T-helper 2 cell treated with Interferon-gamma antibody and Interleukin-4, amounts not matched to agents 5 μg/mL and 100 μg/mL, for 36 hours (primary cell): ENCODE results near the gene KRTAP1-5.
"Not testable (repeated sequence)": the region's sequence is repeated elsewhere in the genome, so short reads cannot be mapped to it uniquely, and the experiment has no call there.

Experiments used
- DNase-seq: peaks from one replicate; pipeline ENCODE4 v3.0.0; 2021; ENCODE audit warnings: low spot score
- H3K27ac Mint-ChIP-seq: one replicate; pipeline ENCODE4 v1.8.0; 2021; ENCODE audit warnings: mild to moderate bottlenecking, mixed read lengths
- H3K27me3 Mint-ChIP-seq: one replicate; pipeline ENCODE4 v1.8.0; 2021; ENCODE audit warnings: low read depth, mixed read lengths
- H3K36me3 Mint-ChIP-seq: one replicate; pipeline ENCODE4 v1.8.0; 2021; ENCODE audit warnings: low read depth, mixed read lengths
- H3K4me1 Mint-ChIP-seq: one replicate; pipeline ENCODE4 v1.8.0; 2021; ENCODE audit warnings: low read depth, mixed read lengths
- H3K4me3 Mint-ChIP-seq: one replicate; pipeline ENCODE4 v1.8.0; 2022; ENCODE audit warnings: mild to moderate bottlenecking, moderate library complexity, mixed read lengths
- H3K9me3 Mint-ChIP-seq: one replicate; pipeline ENCODE4 v1.8.0; 2021; ENCODE audit warnings: mixed read lengths

The KRTAP1-5 gene, protein sequence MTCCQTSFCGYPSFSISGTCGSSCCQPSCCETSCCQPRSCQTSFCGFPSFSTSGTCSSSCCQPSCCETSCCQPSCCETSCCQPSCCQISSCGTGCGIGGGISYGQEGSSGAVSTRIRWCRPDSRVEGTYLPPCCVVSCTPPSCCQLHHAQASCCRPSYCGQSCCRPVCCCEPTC

DNA sequence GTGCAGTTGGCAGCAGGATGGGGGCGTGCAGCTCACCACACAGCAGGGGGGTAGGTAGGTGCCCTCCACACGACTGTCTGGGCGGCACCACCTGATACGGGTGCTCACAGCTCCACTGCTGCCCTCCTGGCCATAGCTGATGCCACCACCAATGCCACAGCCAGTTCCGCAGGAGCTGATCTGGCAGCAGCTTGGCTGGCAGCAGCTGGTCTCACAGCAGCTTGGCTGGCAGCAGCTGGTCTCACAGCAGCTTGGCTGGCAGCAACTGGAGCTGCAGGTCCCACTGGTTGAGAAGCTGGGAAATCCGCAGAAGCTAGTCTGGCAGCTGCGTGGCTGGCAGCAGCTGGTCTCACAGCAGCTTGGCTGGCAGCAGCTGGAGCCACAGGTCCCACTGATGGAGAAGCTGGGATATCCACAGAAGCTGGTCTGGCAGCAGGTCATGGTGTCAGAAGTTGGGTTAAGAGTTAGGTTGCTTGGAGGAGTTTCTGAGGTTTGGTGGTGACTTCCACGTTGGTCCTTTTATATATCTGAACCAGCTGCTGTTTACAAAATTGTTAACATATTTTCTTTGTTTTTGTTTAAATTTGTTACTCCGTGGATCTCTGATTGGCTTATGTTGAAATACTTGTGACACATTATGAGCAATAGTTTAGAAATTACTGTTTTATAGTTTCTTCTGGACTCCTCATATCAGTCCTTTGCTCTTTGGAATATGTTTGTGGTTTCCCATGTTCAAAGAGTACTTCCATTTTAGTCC lies at the start of gene KRTAP1-5:
KRTAP1-5 (minus strand) TSS at position 494 of the 757 bp plus-strand sequence; CDS start at position 441, 53 bp downstream.
- Mint-ChIP-seq H3K4me1 (no peaks in the 10 kb centered on the region), H3K9me3 (no peaks in the 10 kb centered on the region), H3K36me3 (no peaks in the 10 kb centered on the region), H3K27me3 (peaks cover 23% of the 10 kb centered on the region), H3K4me3 (no peak within 1 kb of the TSS), H3K27ac (no peak within 1 kb of the TSS)
- no peak for DNase-seq

DNA sequence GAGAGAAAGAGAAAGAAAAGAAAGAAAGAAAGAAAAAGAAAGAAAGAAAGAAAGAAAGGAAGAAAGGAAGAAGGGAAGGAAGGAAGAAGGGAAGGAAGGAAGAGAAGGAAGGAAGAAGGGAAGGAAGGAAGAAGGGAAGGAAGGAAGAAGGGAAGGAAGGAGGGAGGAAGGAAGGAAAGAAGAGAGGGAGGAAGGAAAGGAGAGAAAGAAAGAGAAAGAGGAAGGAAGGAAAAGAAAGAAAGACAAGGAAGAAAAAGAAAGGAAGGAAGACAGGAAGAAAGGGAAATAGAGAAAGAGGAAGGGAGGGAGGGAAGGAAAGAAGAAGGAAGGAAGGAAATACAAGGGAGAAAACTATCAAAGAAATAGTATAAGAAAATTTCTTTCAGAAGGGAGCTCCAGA lies 49.8 kb upstream of the KRTAP1-5 start:
- Mint-ChIP-seq H3K4me1 (no peaks in the 10 kb centered on the region), H3K36me3 (no peaks in the 10 kb centered on the region), H3K27me3 (peaks cover 11% of the 10 kb centered on the region), H3K9me3 (no peaks in the 10 kb centered on the region), H3K4me3 (no peak overlapping the region), H3K27ac (no peak overlapping the region)
- no peak for DNase-seq

DNA sequence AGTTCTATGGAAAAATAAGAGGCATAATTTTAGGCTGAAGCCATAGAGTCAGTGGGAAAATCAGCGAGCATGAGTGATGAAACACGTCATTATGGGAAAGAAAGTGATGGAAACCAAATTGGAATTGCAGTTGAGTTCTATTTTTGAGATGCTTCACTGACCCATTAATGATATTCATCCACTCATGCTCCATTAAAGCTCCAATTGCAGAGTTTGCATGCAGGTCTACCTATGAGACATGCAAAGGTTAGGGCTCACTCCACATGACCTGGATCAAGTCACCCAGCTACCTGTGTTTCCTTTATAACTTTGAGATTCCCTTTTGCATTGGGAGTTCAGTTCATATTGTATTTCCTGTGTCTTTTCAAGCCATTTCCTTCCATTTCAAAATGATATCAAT lies 46.7 kb upstream of the KRTAP1-5 start:
- no peaks in the 10 kb centered on the region for H3K4me1 Mint-ChIP-seq
- no peak overlapping the region for H3K4me3 Mint-ChIP-seq
- no peak overlapping the region for H3K27ac Mint-ChIP-seq
- H3K9me3 Mint-ChIP-seq = no peaks in the 10 kb centered on the region
- H3K27me3 Mint-ChIP-seq = peaks cover 11% of the 10 kb centered on the region
- H3K36me3 Mint-ChIP-seq = no peaks in the 10 kb centered on the region
- no peak for DNase-seq

DNA sequence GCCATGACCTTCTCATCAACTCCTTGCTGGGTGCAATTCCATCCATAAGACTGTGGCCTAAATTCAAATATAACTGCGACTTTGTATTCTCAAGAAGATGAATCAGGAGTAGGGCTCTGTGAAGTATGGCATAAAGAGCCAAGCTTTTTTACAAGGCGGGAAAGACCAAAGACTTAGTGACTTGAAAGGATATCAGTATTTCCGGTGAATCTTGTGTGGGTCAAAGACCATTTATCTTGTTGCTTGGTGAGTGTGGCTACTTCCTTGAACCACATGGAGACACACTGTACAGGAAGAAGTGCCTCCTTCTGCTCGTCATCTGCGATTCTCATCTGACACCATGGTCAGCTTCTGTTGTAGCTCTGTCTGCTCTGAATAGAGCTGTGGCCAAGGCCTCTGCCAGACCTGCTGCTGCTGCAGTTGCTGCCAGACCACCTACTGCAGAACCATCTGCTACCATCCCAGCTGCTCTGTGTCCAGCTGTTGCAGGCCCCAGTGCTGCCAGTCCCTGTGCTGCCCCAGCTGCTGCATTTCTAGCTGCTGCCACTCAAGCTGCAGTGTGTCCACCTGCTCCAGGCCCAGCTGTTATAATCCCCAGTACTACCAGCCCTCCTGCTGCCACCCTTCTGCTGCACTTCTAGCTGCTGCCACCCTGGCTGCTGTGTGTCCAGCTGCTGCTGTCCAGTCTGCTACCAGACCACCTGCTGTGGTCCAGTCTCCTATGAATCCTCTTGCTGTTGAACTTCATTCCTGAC lies 44.8 kb upstream of the KRTAP1-5 start:
- no peaks in the 10 kb centered on the region for H3K36me3 Mint-ChIP-seq
- H3K4me1 Mint-ChIP-seq = no peaks in the 10 kb centered on the region
- H3K27ac Mint-ChIP-seq = no peak overlapping the region
- H3K27me3 Mint-ChIP-seq = peaks cover 9% of the 10 kb centered on the region
- no peak overlapping the region for H3K4me3 Mint-ChIP-seq
- H3K9me3 Mint-ChIP-seq = no peaks in the 10 kb centered on the region
- DNase-seq = no peak

DNA sequence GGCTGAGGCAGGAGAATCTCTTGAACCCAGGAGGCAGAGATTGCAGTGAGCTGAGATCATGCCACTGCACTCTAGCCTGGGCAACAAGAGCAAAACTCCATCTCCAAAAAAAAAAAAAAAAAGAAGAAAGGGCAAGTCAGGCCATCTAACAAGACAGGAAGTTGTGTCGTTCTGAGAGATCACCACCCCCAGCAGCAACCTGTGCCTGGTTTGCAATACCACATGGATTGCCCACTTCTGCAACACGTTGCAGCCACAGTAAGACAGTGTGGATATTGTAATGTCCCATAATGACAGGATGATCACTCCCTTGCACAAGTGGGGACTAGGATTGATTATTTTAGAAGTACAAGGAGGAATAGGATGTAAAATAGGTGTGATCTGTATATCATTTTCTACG lies 42.0 kb upstream of the KRTAP1-5 start:
- no peak for DNase-seq
- no peak overlapping the region for H3K27ac Mint-ChIP-seq
- H3K36me3 Mint-ChIP-seq = no peaks in the 10 kb centered on the region
- H3K4me3 Mint-ChIP-seq = no peak overlapping the region
- H3K27me3 Mint-ChIP-seq = peaks cover 2% of the 10 kb centered on the region
- no peaks in the 10 kb centered on the region for H3K9me3 Mint-ChIP-seq
- no peaks in the 10 kb centered on the region for H3K4me1 Mint-ChIP-seq

DNA sequence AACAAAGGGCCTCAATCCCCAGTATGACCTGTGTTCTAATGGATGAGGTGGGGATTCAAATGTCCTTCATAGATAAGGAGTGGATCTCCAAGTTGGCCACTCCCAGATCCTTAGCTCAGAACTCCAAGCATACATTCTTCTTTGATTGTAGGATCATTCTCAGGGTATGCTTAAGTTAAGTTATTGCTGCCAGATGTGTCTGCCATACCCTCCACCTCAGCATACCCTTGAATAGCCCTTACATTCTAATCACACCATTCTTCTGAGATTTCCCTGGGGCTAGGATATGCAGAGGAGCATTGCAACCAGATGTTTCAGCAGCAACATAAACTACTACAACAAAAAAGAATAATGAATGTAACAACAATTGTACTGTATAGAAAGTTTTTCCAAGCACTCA lies 40.3 kb upstream of the KRTAP1-5 start:
- Mint-ChIP-seq H3K36me3 (no peaks in the 10 kb centered on the region), H3K4me3 (no peak overlapping the region), H3K4me1 (no peaks in the 10 kb centered on the region), H3K9me3 (no peaks in the 10 kb centered on the region), H3K27me3 (peaks cover 2% of the 10 kb centered on the region), H3K27ac (no peak overlapping the region)
- no peak for DNase-seq

DNA sequence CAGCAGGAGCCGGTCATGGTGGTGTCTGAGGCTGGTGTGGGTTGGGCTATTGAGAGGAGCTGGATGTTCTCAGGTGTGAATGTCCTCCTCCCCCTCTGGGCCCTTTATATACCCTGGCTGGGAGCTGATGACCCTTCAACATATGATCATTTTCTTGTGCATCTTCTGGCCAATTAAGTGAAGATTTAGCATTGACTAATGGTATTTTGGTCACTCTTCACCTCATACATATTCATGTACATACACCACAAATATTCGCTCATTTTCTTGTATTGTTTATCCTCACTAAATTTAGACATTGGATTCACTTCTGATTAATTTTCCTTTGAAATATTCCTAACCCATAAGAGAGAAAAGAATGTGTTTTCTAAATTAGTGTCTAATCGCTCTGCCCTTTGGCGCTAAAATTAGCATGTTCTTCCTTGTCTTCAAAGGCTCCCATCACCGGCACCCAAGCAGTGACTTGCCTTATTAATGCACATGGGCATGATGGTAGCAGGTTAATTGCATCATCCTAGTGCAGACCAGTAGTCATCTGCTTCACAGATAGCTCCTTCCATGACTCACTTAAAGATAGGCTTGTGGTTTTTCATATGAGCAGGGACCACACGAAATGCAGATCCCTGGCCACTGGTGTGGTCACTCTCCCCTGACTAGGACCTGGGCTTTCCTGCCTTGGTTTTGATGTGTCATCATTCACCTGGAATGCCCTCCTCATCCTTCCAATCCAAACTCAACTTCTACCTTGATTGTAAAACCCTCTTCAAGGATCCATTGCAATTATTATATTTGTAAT lies 39.0 kb upstream of the KRTAP1-5 start, which contains the start of gene KRTAP2-4:
KRTAP2-4 (minus strand) TSS at position 51 of the 796 bp plus-strand sequence; CDS start at position 17, 34 bp downstream.
- Mint-ChIP-seq H3K4me1 (no peaks in the 10 kb centered on the region), H3K36me3 (no peaks in the 10 kb centered on the region), H3K4me3 (no peak within 1 kb of the TSS), H3K27me3 (peaks cover 8% of the 10 kb centered on the region), H3K9me3 (no peaks in the 10 kb centered on the region), H3K27ac (no peak within 1 kb of the TSS)
- no peak for DNase-seq

DNA sequence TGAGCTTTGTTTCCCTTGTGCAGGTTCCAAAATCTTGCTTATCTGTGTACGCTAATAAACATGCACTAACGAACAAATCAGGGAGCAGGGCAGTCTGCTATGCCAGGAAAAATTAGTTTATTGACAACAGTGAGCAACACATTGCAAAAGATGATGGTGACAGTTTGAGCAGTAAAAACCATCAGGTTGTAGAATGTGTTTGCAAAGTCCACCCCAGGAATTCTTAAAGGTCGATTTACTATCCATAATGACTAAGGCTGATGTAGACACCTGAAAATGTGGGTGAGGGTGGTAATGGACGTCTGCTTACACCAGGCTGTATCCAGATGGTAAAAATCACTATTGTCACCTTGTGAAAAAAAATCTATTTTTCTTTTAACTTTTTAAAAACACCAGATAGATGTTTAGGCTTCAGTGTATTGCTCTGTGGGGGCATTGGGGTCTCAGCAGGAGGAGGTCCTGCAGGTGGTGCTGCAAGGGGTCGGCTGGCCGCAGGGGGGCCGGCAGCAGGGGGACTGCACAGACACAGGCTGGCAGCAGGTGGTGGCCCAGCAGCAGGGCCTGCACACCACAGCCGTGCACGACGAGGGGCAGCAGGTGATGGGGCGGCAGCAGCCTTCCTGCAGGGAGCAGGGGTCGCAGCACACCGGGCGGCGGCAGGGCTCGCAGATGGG lies 38.1 kb upstream of the KRTAP1-5 start:
- H3K4me3 Mint-ChIP-seq, H3K4me1 Mint-ChIP-seq, DNase-seq, H3K9me3 Mint-ChIP-seq, H3K36me3 Mint-ChIP-seq, H3K27ac Mint-ChIP-seq: not testable (repeated sequence)
- H3K27me3 Mint-ChIP-seq = peaks cover 16% of the 10 kb centered on the region

DNA sequence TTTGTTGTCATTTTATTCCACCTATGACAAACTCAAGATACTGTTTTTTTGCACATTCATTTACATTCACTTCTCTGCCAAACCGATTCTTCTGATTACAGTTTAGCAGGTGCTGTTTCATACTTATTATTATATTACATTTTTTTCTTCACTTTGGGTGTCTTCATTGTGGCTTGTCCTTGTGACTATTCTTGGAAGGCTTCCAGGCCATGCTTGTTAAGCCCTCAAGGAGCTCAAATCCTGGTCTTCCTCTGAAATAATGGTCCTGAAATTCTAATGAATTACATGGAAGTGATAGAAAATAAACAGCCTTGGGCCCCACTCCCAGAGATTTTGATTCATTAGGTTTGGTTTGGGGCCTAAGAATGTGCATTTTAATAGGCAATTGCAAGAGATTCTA lies 37.3 kb upstream of the KRTAP1-5 start:
- DNase-seq = no peak
- Mint-ChIP-seq H3K4me3 (no peak overlapping the region), H3K27ac (no peak overlapping the region), H3K36me3 (no peaks in the 10 kb centered on the region), H3K4me1 (no peaks in the 10 kb centered on the region), H3K9me3 (no peaks in the 10 kb centered on the region), H3K27me3 (peaks cover 19% of the 10 kb centered on the region)

DNA sequence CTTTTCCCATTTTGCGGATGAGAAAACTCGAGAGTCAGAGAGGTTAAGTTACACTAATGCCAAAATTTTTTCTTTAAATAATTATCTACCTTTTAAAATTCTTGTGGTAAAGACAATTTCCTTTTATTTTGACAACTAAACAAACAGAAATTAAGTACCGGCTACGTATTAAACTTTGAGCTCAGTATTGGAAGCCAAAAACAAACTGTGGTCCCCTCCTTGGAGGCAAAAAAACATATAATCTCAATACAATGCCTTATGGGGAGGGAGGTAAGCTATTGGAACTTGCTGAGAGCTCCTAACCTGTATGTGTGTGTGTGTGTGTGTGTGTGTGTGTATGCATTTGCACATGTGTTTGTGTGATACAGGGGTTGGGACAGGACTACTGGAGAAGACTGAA lies 36.4 kb upstream of the KRTAP1-5 start:
- Mint-ChIP-seq H3K27ac (no peak overlapping the region), H3K27me3 (peaks cover 26% of the 10 kb centered on the region)
- no peak for DNase-seq

DNA sequence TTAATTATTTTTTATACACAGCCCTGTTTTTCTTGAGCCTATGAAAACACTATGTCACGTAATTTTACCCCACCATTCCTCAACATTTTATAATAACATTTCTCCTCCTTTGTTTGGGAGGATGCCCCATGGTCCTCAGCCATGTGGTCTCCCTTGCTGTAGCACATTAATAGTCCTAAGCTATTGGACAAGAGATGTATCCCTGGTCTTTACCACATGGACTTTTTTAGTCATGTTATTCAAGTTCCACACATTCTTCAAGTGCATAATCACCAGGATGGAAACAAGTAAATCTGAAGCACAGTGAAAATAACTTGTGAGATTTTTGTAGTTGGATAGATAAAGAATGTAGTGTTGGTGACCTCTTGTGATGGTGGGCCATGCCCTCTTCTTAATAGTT lies 35.0 kb upstream of the KRTAP1-5 start:
- H3K9me3 Mint-ChIP-seq = peaks cover 6% of the 10 kb centered on the region
- no peak for DNase-seq
- H3K4me3 Mint-ChIP-seq = no peak overlapping the region
- no peaks in the 10 kb centered on the region for H3K36me3 Mint-ChIP-seq
- H3K27ac Mint-ChIP-seq = no peak overlapping the region
- H3K27me3 Mint-ChIP-seq = peaks cover 29% of the 10 kb centered on the region
- H3K4me1 Mint-ChIP-seq = no peaks in the 10 kb centered on the region

More for the DNA sequence above, 36.4 kb upstream of the KRTAP1-5 start:
- no peaks in the 10 kb centered on the region for H3K36me3 Mint-ChIP-seq
- no peaks in the 10 kb centered on the region for H3K9me3 Mint-ChIP-seq
- no peak overlapping the region for H3K4me3 Mint-ChIP-seq
- no peaks in the 10 kb centered on the region for H3K4me1 Mint-ChIP-seq

DNA sequence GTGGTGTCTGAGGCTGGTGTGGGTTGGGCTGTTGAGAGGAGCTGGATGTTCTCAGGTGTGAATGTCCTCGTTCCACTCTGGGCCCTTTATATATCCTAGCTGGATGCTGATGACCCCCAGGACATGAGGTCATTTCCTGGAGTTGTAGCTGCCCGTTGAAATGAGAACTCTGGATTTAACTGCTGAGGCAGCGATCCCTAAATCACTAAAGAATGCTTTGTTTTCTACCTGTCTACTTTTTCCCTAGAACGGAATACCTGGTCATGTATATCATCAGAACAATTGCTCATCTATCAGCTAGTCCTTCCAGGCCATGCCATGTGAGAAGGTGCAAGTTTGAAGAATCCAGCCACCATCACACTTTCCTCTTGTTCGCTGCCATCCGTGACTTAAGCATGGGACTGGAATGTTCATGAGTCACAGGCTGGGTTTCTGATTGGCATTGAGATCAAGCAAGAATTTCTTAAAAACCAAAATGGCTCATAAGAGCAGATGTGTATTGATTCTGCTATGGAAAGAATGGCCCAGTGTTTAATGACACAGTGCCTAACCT lies 33.1 kb upstream of the KRTAP1-5 start, which contains the start of gene KRTAP2-3:
KRTAP2-3 (minus strand) TSS at position 63 of the 553 bp plus-strand sequence. CDS start 64 bp downstream, outside the sequence.
- DNase-seq = no peak

More for the DNA sequence above, 33.1 kb upstream of the KRTAP1-5 start, which contains the start of gene KRTAP2-3:
- Mint-ChIP-seq H3K36me3 (no peaks in the 10 kb centered on the region), H3K27me3 (peaks cover 29% of the 10 kb centered on the region), H3K4me3 (no peak within 1 kb of the TSS), H3K4me1 (no peaks in the 10 kb centered on the region), H3K27ac (no peak within 1 kb of the TSS), H3K9me3 (peaks cover 6% of the 10 kb centered on the region)
